Limb (tissue), 2 donors: ENCODE results near the gene SERAC1.
A peak's percentile ranks its signal among the peaks of the same experiment; 100 is the strongest.
"Not testable (repeated sequence)": the region's sequence is repeated elsewhere in the genome, so short reads cannot be mapped to it uniquely, and the experiment has no call there.

Source experiments
- DNase-seq, 2 donors: peaks; one replicate each; pipeline ENCODE4 v3.0.0-alpha.2; 2016; ENCODE audit errors: extremely low spot score in 2 of 2

Gene SERAC1

DNA sequence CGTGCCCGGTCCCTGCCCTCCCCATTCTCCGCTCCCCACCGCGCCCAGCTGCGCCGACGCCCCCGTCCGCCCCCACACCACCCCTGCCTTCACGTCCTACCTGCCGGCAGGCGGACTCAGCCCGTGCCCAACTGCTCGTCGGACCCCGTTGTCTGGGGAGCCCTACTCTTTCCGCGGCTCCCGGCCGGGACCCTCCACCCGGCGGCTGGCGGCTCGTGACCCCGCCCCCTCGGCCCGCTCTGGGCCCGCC lies at the start of gene SERAC1:
Gene SERAC1, minus strand, starts transcription at position 223 of the 250 bp plus-strand sequence. CDS start 9,899 bp downstream, outside the sequence.
- no peak for DNase-seq

DNA sequence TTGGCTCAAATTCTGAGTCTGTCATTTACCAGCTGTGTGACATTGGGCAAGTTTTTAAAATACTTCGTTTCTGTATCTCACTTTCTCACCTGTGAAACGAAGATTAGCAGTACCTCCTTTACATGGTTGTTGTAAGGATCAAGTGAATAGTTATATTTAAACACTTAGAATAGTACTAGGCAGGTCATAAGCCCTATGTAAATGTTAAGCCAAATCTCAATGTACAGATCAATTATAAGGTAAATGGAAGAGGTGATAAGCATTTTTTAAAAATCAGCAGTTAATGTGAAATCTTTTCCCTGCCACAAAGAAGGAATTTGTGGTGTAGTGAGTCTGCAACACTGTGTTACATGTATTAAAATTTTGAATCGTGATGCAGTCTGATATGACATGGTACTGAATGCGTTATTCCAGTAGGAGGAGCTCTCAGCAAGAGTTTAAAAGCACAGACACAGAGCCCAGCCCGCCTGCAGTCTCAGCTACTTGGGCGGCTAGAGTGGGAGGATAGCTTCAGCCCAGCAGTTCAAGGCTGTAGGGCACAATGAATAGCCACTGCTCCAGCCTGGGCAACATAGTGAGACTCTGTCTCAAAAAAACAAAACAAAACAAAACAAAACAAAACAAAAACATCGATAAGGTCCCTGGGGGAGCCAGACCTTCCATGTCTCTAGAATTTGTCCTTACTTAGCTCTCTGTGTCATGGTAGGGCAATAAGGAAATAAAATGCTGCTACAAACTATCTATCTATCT lies 46.0 kb upstream of the SERAC1 start:
- peak; percentile 49 to 70 for DNase-seq

DNA sequence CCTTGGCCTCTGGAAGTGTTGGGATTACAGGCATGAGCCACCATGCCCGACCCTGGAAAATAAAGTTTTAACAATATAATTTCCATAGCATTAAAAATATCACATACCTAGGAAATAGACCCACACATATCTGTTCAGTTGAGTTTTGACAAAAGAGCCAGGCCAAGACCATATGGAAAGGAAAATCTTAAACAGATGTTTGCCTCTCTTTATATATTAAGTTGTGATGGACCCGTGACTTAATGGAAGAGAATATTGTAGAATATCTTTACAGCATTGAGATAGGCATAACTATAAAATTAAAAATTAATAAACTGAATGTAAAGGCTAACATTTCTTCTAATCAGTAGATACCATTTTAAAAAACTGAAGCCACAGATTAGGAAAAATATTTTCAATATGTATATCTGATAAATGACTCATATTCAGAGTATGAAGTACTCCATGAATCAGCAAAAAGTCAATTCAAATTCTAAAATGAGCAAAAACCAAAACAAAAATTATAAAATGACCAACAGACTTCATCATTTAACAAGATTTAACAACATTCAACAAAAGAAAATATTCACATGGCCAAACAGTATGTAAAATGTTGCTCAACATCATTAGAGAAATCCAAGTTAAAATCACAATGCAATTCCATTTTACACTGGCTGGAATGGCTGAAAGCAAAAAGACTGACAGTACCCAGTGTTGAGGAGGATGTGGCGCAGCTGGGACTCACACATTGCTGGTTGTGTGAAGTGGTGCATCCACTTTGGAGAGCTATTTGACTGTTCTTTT lies 43.4 kb upstream of the SERAC1 start:
- no peak for DNase-seq

- DNase-seq, result not testable (repeated sequence)
These were observed 41.7 kb upstream of the SERAC1 start for GRCh38 chr6:158209582-158210333.

DNA sequence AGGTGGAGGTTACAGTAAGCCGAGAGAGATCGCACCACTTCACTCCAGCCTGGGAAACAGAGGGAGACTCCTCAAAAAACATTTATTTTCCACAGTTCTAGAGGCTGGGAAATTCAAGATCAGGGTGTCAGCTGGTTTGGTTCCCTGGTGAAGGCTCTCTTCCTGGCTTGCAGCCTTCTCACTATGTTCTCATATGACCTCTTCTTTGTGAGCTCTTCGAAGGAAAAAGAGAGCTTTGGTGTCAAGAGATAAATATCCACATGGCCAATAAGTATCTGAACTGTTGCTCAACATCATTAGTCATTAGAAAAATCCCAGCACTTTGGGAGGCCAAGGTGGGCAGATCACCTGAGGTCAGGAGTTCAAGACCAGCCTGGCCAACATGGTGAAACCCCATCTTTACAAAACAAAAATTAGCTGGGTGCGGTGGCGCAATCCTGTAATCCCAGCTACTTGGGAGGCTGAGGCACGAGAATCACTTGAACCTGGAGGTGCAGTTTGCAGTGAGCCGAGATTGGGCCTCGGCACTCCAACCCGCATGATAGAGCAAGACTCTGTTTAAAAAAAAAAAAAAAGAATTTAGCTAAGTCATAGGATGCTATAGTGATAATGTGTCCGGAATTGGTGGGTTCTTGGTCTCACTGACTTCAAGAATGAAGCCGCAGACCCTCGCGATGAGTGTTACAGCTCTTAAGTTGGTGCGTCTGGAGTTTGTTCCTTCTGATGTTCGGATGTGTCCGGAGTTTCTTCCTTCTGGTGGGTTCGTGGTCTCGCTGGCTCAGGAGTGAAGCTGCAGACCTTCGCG lies 40.4 kb upstream of the SERAC1 start:
- not testable (repeated sequence) for DNase-seq

GRCh38 chr6:158207422-158207788 lies 39.3 kb upstream of the SERAC1 start:
- DNase-seq, result no peak

DNA sequence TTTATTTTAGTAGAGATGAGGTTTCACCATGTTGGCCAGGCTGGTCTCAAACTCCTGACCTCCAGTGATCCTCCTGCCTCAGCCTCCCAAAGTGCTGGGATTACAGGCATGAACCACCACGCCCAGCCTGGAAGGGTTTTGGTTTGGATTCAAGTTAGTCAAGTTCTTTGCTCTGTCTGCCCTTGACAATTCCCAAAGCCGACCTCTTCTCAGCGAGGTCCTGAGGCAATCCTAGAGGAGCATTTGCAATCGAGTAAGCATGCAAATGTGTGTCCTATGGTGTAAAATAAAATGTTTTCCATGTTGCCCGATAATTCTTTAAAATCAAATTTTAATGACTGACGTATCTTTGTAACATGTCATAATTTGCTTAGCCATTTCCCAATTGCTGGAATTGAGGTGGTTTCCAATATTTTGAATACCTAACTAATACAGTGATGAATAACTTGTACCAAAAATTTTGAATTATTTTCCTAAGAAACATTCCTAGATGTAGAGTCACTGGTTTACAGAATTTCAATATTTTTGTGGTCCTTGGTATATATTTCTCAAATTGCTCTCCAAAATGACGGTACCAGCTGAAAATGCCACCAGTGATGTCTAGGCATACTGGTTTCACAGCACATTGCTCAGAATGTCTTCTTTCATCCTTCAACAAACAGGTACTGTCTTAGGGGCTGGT lies 38.8 kb upstream of the SERAC1 start:
- no peak for DNase-seq

DNA sequence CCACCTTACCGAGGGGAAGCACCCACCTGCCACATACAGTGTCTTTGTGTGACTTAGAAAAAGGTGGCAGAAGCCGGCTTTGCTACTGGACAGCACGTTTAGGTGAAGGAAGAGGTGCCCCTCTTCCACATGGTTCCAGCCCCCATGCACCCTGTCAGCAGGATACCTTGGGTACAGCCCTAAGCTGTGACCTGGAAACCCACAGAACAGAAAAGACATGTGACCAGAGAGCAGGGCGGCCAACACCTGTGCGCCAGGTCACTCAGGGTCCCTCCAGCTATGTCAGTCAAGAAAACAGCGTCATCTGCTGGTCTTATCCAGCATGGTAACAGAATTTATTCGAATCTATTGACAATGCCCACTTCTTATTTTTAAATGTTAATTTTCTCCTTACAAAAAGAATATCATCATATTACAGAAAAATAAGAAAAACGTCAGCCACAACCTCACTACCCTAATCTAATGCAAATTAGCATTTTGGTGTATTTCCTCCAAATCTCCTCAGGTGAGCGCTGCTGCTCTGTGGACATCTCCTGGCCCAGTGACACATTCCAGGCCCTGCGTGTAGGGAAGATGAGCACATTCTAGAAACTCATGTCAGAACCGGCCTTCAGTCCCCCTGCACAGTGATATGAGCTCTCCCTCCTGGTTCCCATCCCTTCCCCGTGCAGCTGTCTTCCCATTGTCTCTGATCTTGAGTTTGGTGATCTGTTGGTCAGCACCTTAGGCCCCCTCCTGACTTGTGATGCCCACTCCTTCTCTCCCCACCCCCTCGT lies 37.3 kb upstream of the SERAC1 start:
- DNase-seq, result no peak

GRCh38 chr6:158198461-158198860 lies 30.4 kb upstream of the SERAC1 start:
- DNase-seq, result no peak

- no peak for DNase-seq
These were observed 26.6 kb upstream of the SERAC1 start for GRCh38 chr6:158194487-158195280.

- DNase-seq, result no peak
These were observed 23.7 kb upstream of the SERAC1 start for GRCh38 chr6:158191761-158192160.

DNA sequence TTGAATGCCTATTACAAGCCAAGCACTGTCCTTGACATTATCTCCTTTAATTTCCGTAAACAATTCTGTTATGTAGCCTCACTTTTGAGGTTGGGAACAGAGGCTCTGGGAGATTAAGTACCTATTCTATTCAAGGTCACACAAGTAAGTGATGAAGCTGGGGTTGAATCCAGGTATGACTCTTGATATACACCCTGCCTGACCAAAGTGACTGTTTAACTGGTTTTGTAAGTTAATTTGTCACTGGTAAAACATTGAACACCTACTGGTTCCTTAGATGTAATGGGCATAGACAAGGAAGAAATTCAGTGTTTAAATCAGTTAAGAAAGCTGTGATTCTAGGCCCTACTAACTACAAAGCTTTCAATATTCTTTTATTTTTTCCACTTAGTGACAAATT lies 23.0 kb upstream of the SERAC1 start:
- DNase-seq, result no peak

- DNase-seq, result no peak
These were observed 20.5 kb upstream of the SERAC1 start for GRCh38 chr6:158188591-158188990.

GRCh38 chr6:158185729-158186456 lies 17.8 kb upstream of the SERAC1 start:
- no peak for DNase-seq

GRCh38 chr6:158184608-158185007 lies 16.5 kb upstream of the SERAC1 start:
- no peak for DNase-seq

- not testable (repeated sequence) for DNase-seq
These were observed 15.3 kb upstream of the SERAC1 start for GRCh38 chr6:158183174-158183972.

DNA sequence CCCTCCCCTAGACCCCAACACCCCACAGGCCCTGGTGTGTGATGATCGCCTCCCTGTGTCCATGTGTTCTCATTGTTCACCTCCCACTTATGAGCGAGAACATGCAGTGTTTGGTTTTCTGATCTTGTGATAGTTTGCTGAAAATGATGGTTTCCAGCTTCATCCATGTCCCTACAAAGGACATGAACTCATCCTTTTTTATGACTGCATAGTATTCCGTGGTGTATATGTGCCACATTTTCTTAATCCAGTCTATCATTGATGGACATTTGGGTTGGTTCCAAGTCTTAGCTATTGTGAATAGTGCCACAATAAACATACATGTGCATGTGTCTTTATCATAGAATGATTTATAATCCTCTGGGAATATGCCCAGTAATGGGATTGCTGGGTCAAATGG lies 9.7 kb upstream of the SERAC1 start:
- not testable (repeated sequence) for DNase-seq

- no peak for DNase-seq
These were observed 7.0 kb upstream of the SERAC1 start for GRCh38 chr6:158175111-158175510.
